Right kidney (tissue), 1 donor: ENCODE results near the gene PFDN4.
"Not testable (repeated sequence)": the region's sequence is repeated elsewhere in the genome, so short reads cannot be mapped to it uniquely, and the experiment has no call there.

ENCODE experiments used
- DNase-seq: peaks from one replicate; pipeline ENCODE4 v3.0.0-alpha.2; 2016

The PFDN4 gene

DNA sequence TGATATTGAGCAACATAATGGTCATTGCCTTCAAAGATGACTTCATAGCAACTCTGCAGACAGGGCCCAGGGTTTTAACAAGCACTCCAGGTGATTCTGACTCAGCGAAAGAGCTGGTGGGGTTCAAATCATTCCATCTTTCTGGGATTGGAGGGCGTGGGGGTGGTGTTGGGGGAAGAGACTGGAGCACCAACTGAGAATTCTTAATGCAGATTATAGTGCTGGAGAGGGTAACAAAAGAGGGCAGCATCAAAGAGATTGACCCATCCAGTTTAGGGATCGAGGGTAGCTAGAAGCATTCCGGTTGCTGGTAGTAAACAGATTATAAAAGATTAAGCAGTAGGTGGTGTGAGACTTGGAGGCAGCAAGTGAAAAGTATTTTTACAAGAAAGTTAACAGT lies 15.9 kb downstream of the PFDN4 start:
- no peak for DNase-seq

DNA sequence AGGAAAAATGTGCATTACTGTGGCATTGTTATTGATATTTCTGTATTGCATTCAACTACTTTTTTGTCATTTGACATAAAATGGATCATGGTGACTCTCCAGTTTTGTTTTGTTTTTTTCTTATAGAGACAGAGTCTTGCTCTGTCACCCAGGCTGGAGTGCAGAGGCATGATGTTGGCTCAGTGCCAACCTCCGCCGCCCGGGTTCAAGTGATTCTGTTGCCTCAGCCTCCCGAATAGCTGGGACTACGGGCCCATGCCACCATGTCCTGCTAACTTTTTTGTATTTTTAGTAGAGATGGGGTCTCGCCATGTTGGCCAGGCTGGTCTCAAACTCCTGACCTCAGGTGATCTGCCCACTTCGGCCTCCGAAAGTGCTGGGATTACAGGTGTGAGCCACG lies 16.8 kb downstream of the PFDN4 start:
- DNase-seq, result not testable (repeated sequence)

GRCh38 chr20:54227241-54227640 lies 19.4 kb downstream of the PFDN4 start:
- no peak for DNase-seq

DNA sequence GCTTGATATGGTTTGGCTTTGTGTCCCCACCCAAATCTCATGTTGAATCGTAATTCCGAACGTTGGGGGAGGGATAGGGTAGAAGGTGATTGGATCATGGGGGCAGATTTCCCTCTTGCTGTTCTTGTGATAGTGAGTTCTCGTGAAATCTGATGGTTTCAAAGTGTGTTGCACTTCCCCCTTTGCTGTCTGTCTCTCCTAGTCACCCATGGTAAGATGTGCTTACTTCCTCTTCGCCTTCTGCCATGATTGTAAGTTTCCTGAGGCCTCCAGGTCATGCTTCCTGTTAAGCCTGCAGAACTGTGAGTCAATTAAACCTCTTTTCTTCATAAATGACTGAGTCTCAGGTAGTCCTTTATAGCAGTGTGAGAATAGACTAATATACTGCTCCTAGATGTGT lies 19.9 kb downstream of the PFDN4 start:
- DNase-seq, result no peak

DNA sequence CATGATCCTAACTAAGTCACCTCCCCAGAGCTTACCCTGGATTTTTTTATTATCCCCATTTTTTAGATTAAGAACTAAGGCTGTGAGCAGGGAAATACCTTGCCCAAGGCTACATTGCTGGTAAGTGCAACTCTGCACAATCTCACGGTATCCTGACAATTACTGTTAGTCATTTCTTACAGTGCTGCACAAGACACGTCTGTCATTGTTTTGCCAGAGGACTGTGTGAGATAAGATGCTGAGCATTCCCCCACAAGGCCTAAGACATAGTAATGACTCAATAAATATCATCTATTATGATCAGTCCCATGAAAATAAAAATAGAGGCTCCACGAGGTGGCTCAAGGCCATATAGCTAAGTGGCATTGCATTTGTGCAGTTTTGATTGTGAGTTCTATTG lies 21.0 kb downstream of the PFDN4 start:
- DNase-seq, result no peak

- DNase-seq, result no peak
These were observed 21.8 kb downstream of the PFDN4 start for GRCh38 chr20:54229566-54230160.

- no peak for DNase-seq
These were observed 23.1 kb downstream of the PFDN4 start for GRCh38 chr20:54231036-54231435.

DNA sequence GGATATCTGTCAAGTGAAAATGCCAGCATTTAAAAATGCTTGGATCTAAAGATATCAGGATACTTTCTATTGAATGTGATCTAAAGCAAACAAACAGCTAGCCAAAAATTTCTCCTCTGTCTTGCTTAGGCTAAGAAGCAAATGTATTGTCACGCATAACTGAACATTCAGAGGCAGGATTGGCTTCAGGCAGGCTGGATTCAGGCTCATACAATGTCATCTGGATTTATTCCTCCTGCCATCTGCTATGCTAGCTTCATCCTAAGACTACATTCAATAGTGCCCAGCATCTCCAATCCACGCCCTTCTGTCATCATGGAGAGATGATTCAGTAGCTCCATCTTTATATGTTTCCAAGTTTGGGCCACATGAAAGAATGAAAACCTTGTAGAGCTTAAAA lies 27.1 kb downstream of the PFDN4 start:
- DNase-seq, result no peak

GRCh38 chr20:54237116-54237943 lies 29.4 kb downstream of the PFDN4 start:
- no peak for DNase-seq

DNA sequence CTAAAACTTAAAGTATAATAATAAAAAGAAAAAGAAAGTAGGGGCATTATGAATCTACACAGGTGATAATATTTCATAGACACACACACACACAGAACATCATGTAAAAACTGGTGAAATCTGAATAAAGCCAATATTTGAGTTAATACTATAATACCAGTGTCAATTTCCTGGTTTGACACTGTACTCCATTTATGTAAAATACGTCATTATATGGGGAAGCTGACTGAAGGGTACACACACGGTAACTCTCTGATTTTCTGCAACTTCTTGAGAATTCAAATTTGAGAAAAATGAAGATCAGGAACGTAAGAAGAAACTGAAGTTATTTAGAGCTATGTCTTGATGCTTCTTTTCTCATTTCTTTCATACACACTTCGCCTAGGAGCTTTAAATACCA lies 36.2 kb downstream of the PFDN4 start:
- DNase-seq, result no peak

DNA sequence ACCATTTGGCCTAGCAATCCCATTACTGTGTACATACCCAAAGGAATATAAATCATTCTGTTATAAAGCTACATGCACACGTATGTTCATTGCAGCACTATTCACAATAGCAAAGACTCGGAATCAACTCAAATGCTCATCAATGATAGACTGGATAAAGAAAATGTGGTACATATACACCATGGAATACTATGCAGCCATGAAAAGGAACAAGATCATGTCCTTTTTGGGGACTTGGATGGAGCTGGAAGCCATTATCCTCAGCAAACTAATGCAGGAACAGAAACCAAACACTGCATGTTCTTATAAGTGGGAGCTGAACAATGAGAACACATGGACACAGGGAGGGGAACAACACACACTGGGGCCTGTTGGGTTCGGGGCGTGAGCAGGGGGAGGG lies 40.8 kb downstream of the PFDN4 start:
- DNase-seq, result not testable (repeated sequence)

DNA sequence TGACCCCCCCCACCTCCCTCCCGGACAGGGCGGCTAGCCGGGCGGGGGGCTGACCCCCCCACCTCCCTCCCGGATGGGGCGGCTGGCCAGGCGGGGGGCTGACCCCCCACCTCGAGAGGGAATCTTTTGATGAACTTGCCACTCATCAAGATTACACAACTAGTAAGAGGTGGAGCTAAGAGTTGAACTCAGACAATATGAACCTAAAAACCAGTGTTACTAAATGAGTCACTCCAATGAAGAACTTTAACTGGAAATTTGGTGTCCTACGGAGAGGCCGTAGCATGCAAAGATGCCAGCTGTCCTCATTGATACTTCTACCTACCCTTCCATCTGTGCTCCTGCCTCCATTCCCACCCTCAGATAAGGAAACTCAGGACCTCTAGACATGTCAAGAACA lies 42.8 kb downstream of the PFDN4 start:
- DNase-seq, result no peak

- DNase-seq, result no peak
These were observed 43.2 kb downstream of the PFDN4 start for GRCh38 chr20:54251096-54251495.

DNA sequence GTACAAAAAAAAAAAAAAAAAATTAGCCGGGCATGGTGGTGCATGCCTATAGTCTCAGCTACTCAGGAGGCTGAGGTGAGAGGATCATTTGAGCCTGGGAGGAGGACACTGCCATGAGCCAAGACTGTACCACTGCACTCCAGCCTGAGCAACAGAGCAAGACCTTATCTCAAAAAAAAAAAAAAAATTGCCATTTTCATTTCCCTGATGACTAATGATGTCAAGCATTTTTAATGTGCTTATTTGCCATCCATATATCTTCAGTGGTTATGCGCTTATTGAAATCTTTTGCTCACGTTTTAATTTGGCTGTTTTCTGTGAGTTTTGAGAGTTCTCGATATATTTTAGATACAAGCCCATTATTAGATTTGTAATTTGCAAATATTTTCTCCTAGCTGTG lies 46.7 kb downstream of the PFDN4 start:
- no peak for DNase-seq

DNA sequence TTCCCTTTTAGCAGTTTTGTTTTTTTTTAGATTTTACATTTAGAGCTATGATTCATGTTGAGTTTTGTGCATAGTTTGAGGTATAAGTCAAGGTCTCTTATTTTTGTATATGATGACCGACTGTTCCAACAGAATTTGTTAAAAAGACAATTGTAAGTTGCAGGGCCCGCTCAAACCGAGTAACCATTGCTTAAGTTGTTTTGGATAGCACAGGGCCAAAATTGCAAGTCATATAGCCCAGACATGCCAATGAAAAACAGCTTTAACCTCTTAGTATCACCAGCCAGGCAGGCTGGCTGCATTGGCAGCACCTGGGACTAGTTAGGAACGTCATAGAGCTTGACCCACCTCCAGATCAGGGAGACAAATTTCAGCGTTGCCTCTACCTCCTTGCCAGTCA lies 47.3 kb downstream of the PFDN4 start:
- DNase-seq, result no peak

- DNase-seq, result no peak
These were observed 48.3 kb downstream of the PFDN4 start for GRCh38 chr20:54256202-54256601.

DNA sequence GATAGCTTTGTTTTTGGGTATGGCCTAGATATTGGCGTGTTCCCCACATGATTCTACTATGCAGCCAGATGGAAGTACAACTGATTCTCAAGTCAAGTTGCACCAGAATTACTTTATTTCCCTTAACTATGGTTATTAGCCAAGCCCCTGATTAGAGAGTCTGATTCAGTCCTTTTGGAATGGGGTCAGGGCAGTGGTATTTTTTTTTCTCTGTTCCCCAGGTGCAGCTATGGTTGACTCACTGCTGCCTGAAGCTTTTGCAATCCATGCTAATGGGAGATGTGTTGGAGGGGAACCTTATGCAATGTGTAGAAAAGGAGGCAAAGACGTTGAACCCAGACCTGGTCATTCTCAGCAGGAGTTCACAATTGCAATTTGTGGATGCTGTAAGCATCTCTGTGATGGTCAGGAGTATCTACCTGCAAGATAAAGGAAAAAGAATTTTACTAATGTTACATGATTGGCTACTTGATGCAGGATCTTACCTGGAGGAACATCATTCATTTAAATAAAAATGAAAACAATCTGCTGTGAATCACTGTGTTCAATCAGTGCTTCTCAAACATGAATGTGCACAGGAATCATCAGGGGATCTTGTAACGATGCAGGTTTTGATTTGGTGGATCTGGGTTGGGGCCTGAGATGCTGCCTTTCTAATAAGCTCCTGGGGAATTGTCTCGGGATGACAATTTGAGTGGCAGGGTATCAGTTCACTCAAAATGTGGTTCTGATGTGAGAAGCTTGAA lies 49.4 kb downstream of the PFDN4 start:
- DNase-seq, result no peak

- DNase-seq, result no peak
These were observed 52.2 kb downstream of the PFDN4 start for GRCh38 chr20:54260116-54260515.

GRCh38 chr20:54262671-54263070 lies 54.8 kb downstream of the PFDN4 start:
- DNase-seq, result no peak

GRCh38 chr20:54263116-54263690 lies 55.3 kb downstream of the PFDN4 start:
- DNase-seq, result no peak

GRCh38 chr20:54265791-54266190 lies 57.9 kb downstream of the PFDN4 start:
- not testable (repeated sequence) for DNase-seq

- no peak for DNase-seq
These were observed 59.0 kb downstream of the PFDN4 start for GRCh38 chr20:54266844-54267243.

- peak; percentile 4 for DNase-seq
These were observed 59.7 kb downstream of the PFDN4 start for GRCh38 chr20:54267483-54268003.
